GM12878 (cell line): ENCODE results near the gene USH2A. TPM values are rescaled to one million over a fixed set of nuclear protein-coding genes. Genes with fewer than 3 reads are reported as not detected.

Experiments used
- ATAC-seq: fragments of 200-7000 bp; cut with Tn5 transposase; 3 replicates; pipeline ENCODE4 v1.9.1; 2020; ENCODE audit warnings: mild to moderate bottlenecking, moderate library complexity
- BruUV-seq: library from RNA; stranded (reverse); fragments of 400-500 nt; replicated peaks from 2 replicates; lab custom pipeline; 2021; lab: Mats Ljungman, UMichigan
- CTCF ChIA-PET: fragments of 300-600 bp; sonication (Branson Sonifier 250); formaldehyde crosslinking; extraction: SDS; loops from one replicate; lab custom pipeline; 2021; ENCODE audit warnings: inconsistent platforms; lab: Yijun Ruan, JAX
- POLR2A ChIA-PET: fragments of 350-600 bp; formaldehyde crosslinking; extraction: SDS; loops from one replicate; lab custom pipeline; 2021; ENCODE audit warnings: inconsistent platforms; lab: Charles Lee
- RAD21 ChIA-PET: fragments of 300-600 bp; sonication (Branson Sonifier 250); formaldehyde crosslinking; loops from one replicate; lab custom pipeline; 2023; ENCODE audit warnings: antibody characterized with exemption; ENCODE audit not compliant: unreplicated experiment; lab: Charles Lee
- SMC1A ChIA-PET: fragments of 300-600 bp; sonication (Branson Sonifier 250); formaldehyde crosslinking; loops from one replicate; lab custom pipeline; 2023; ENCODE audit not compliant: unreplicated experiment, uncharacterized antibody; lab: Charles Lee
- DNase-seq: peaks from one replicate; pipeline ENCODE4 v3.0.0-alpha.2; 2011; ENCODE audit warnings: low read depth, low spot score
- FAIRE-seq: peaks from 3 replicates; lab custom pipeline; 2011; peaks lifted over from hg19 to GRCh38; lab: Jason Lieb, UNC
- H2AFZ ChIP-seq: 2 replicates; pipeline ENCODE4 v1.6.0; 2011; ENCODE audit warnings: low read depth, low read length, control low read depth; ENCODE audit not compliant: control insufficient read depth
- H3K27ac ChIP-seq: 2 replicates; pipeline ENCODE4 v1.5.1; 2011; ENCODE audit warnings: control low read depth; ENCODE audit not compliant: control insufficient read depth, insufficient read depth
- H3K27me3 ChIP-seq, 2 experiments: replicated peaks in 1 of 2; 2 replicates each; pipeline versions ENCODE4 v1.6.0 to v1.6.1; 2011; ENCODE audit warnings: low read length in 1 of 2; ENCODE audit not compliant: control insufficient read depth in 2 of 2, insufficient read depth in 2 of 2
- H3K36me3 ChIP-seq, 2 experiments: 2 replicates each; pipeline ENCODE4 v1.5.1; 2011; ENCODE audit warnings: low read length in 1 of 2; ENCODE audit not compliant: control insufficient read depth in 2 of 2, insufficient read depth in 2 of 2
- H3K4me1 ChIP-seq: 2 replicates; pipeline ENCODE4 v1.6.1; 2011; ENCODE audit warnings: mild to moderate bottlenecking, low read length, moderate library complexity, mixed read lengths; ENCODE audit not compliant: control insufficient read depth, insufficient read depth
- H3K4me2 ChIP-seq: 2 replicates; pipeline ENCODE4 v1.6.0; 2011; ENCODE audit warnings: control low read depth; ENCODE audit not compliant: control insufficient read depth, insufficient read depth
- H3K4me3 ChIP-seq: fragments of 200-600 bp; sonication (generic); 2 replicates; pipeline ENCODE4 v1.5.1; 2016
- H3K79me2 ChIP-seq: 2 replicates; pipeline ENCODE4 v1.6.0; 2011; ENCODE audit warnings: low read length; ENCODE audit not compliant: control insufficient read depth, insufficient read depth
- H3K9ac ChIP-seq: 2 replicates; pipeline ENCODE4 v1.8.0; 2011; ENCODE audit warnings: low read length, control low read depth, mixed read lengths; ENCODE audit not compliant: control insufficient read depth, insufficient read depth
- H3K9me3 ChIP-seq: replicated peaks from 3 replicates; pipeline ENCODE4 v1.5.1; 2011; ENCODE audit warnings: mild to moderate bottlenecking, low read length; ENCODE audit not compliant: control insufficient read depth, insufficient read depth
- H4K20me1 ChIP-seq: 2 replicates; pipeline ENCODE4 v1.6.0; 2011; ENCODE audit not compliant: control insufficient read depth, insufficient read depth
- BHLHE40 ChIP-seq, 2 experiments: fragments of 450-650 bp in 1 of 2; IDR thresholded peaks; 2 replicates each; pipeline ENCODE4 v1.6.1; 2011 to 2017; ENCODE audit warnings: low read depth in 2 of 2, borderline replicate concordance in 1 of 2, improper control_type of control experiment in 1 of 2, low read length in 1 of 2, mild to moderate bottlenecking in 1 of 2
- CBX5 ChIP-seq: sonication (generic); IDR thresholded peaks from 2 replicates; pipeline ENCODE4 v1.6.1; 2016; ENCODE audit warnings: low read depth, moderate library complexity, mild to moderate bottlenecking, inconsistent platforms
- CHD4 ChIP-seq: fragments of 200-600 bp; sonication (generic); IDR thresholded peaks from 2 replicates; pipeline ENCODE4 v1.6.1; 2016; ENCODE audit warnings: mild to moderate bottlenecking
- DPF2 ChIP-seq: fragments of 450-650 bp; IDR thresholded peaks from 2 replicates; pipeline ENCODE4 v1.6.1; 2017; ENCODE audit warnings: mild to moderate bottlenecking
- EED ChIP-seq: sonication (generic); IDR thresholded peaks from 2 replicates; pipeline ENCODE4 v1.6.1; 2016; ENCODE audit warnings: antibody characterized with exemption, low read depth
- FOXM1 ChIP-seq: IDR thresholded peaks from 2 replicates; pipeline ENCODE4 v1.6.1; 2012; ENCODE audit warnings: low read depth, mild to moderate bottlenecking, inconsistent platforms, low read length, moderate library complexity
- NFXL1 ChIP-seq: fragments of 450-650 bp; IDR thresholded peaks from 2 replicates; pipeline ENCODE4 v1.6.1; 2017; ENCODE audit warnings: antibody characterized with exemption, mild to moderate bottlenecking, borderline replicate concordance
- NFYA ChIP-seq: IDR thresholded peaks from 2 replicates; pipeline ENCODE4 v1.6.1; 2011; ENCODE audit warnings: low read depth, mild to moderate bottlenecking, low read length, improper control_type of control experiment, borderline replicate concordance
- SMAD1 ChIP-seq: fragments of 450-650 bp; IDR thresholded peaks from 2 replicates; pipeline ENCODE4 v1.6.1; 2018; ENCODE audit warnings: mild to moderate bottlenecking, low read depth; ENCODE audit not compliant: partially characterized antibody
- SMAD5 ChIP-seq: IDR thresholded peaks from 2 replicates; pipeline ENCODE4 v1.6.1; 2016; ENCODE audit warnings: antibody characterized with exemption, low read depth
- STAT1 ChIP-seq: fragments of 450-650 bp; conservative IDR thresholded peaks from 2 replicates; pipeline ENCODE4 v1.6.1; 2014; ENCODE audit warnings: antibody characterized with exemption, mild to moderate bottlenecking
- STAT3 ChIP-seq: IDR thresholded peaks from 2 replicates; pipeline ENCODE4 v1.6.1; 2011; ENCODE audit warnings: low read depth, low read length, improper control_type of control experiment
- TAF1 ChIP-seq: IDR thresholded peaks from 2 replicates; pipeline ENCODE4 v1.6.1; 2011; ENCODE audit warnings: mild to moderate bottlenecking, low read depth, low read length, borderline replicate concordance
- TCF12 ChIP-seq: IDR thresholded peaks from 2 replicates; pipeline ENCODE4 v1.6.1; 2011; ENCODE audit warnings: low read depth, mild to moderate bottlenecking, low read length
- TCF7 ChIP-seq: IDR thresholded peaks from 2 replicates; pipeline ENCODE4 v1.6.1; 2014; ENCODE audit warnings: antibody characterized with exemption, borderline replicate concordance
- ZNF274 ChIP-seq: IDR thresholded peaks from one replicate; pipeline ENCODE4 v1.8.0; 2011; ENCODE audit not compliant: insufficient read length, insufficient read depth
- ZZZ3 ChIP-seq: IDR thresholded peaks from 2 replicates; pipeline ENCODE4 v1.6.1; 2011; ENCODE audit warnings: low read depth; ENCODE audit not compliant: control insufficient read depth, insufficient read length
- WGBS: methylation state at CpG from one replicate; pipeline ENCODE4 v1.1.6; 2016; ENCODE audit warnings: low lambda C conversion rate; ENCODE audit not compliant: insufficient replicate concordance, insufficient coverage; ENCODE audit errors: missing lambda C conversion rate; 5-methylcytosine and 5-hydroxymethylcytosine counted together
- in situ Hi-C: fragments of 300-500 bp; cut with MboI; formaldehyde crosslinking; loops from 9 replicates; pipeline ENCODE4 v1.14.3; 2018; ENCODE audit warnings: mixed read lengths
- intact Hi-C: fragments of 100-400 bp; cut with micrococcal nuclease; formaldehyde crosslinking; loops from one replicate; pipeline ENCODE4 v1.14.2; 2022; ENCODE audit not compliant: unreplicated experiment
- polyA plus RNA-seq, 11 experiments: library from polyadenylated mRNA; depleted of rRNA in 4 of 11; unstranded in 6 of 11; stranded (reverse) in 5 of 11; fragments of >200 nt; fragmentation: Nextera tagmentation in 4 of 11; fragmentation: Illumina TruSeq in 1 of 11; extraction: Ambion mirVana in 4 of 11; extraction: Trizol in 1 of 11; gene quantifications; 1 replicate in 1 of 11; 2 replicates in 10 of 11; pipeline versions ENCODE4 v1.2.1 to v1.2.3, GENCODE V29; 2011 to 2016; ENCODE audit warnings: inconsistent platforms in 2 of 11, missing spikeins in 2 of 11, low read depth in 1 of 11
- total RNA-seq, 4 experiments: library from RNA; depleted of rRNA in 3 of 4; stranded (reverse); fragments of >200 nt in 3 of 4; fragmentation: Illumina TruSeq in 1 of 4; extraction: Trizol in 1 of 4; gene quantifications; 2 replicates each; pipeline versions ENCODE4 v1.2.1 to v1.2.3, GENCODE V29; 2013 to 2021
- TF ChIP-seq, protein P1 (sequence below): IDR thresholded peaks from 2 replicates; pipeline ENCODE4 v1.6.1; 2011; ENCODE audit warnings: low read depth, mild to moderate bottlenecking, low read length, moderate library complexity, borderline replicate concordance; ENCODE audit errors: extremely low read depth

USH2A gene
- total and polyA plus RNA-seq, 10 of the 15 experiments (the other 5 are each of a cell fraction or from before 2014, with no cell fraction given), result under 0.01 to 0.20 (median 0.01) TPM; not detected in 2

DNA sequence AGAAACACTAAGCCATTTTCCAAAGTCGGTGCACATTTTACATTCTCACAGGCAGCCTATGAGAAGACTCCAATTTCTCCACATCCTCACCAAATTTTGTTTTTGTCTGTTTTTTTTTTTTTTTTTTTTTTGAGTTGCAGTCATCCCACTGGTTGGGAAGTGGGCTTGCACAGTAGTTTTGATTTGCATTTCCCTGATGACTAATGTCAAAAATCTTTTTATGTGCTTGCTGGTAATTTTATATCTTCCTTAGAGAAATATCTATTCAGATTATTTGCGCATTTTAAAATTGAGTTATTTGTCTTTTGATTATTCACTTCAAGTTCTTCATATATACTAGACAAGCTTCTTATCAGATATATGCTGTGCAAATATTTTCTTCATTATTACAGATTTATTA is 141.5 kb downstream of the USH2A start:
- ChIA-PET CTCF (no interaction called here), POLR2A (no interaction called here), SMC1A (no interaction called here), RAD21 (no interaction called here)
- intact Hi-C loops, result no loop called here
- Histone ChIP-seq H3K27me3 (no peaks in the 10 kb centered on the region), H3K4me3 (no peak overlapping the region), H3K9ac (no peak overlapping the region), H3K27ac (no peak overlapping the region), H2AFZ (no peak overlapping the region), H4K20me1 (no peaks in the 10 kb centered on the region), H3K4me2 (no peak overlapping the region), H3K9me3 (no peaks in the 10 kb centered on the region), H3K4me1 (no peaks in the 10 kb centered on the region), H3K79me2 (no peaks in the 10 kb centered on the region), H3K36me3 (no peaks in the 10 kb centered on the region)
- DNase-seq (no peak), FAIRE-seq (no peak), ATAC-seq (no peak)
- TF ChIP-seq STAT3, result no peak
- TF ChIP-seq NFYA, result no peak
- no peak for TF ChIP-seq ZNF274
- TF ChIP-seq EED, result no peak
- TF ChIP-seq TCF12, result no peak
- TF ChIP-seq TAF1, result no peak
- no peak for TF ChIP-seq SMAD5
- no peak for TF ChIP-seq TCF7
- no peak for TF ChIP-seq FOXM1
- TF ChIP-seq CHD4, result no peak
- no peak for TF ChIP-seq CBX5
- TF ChIP-seq, protein P1, sequence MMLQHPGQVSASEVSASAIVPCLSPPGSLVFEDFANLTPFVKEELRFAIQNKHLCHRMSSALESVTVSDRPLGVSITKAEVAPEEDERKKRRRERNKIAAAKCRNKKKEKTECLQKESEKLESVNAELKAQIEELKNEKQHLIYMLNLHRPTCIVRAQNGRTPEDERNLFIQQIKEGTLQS, result no peak
- no peak for TF ChIP-seq STAT1
- no peak for TF ChIP-seq NFXL1
- TF ChIP-seq BHLHE40 (IDR thresholded peaks at IDR 0.05; ENCODE audit: borderline replicate concordance in 1 of 2, low read depth in 2 of 2, low read length in 1 of 2), result no peak
- TF ChIP-seq ZZZ3, result no peak
- TF ChIP-seq DPF2, result no peak
- no peak for TF ChIP-seq SMAD1
- in situ Hi-C loops, result no loop called here
- no TSS peak for BruUV-seq
- WGBS, result 44% methylated on average over 2 of the region's 2 CpGs
